T-helper 2 cell (primary cell): ENCODE data around the gene TMEM119.
"Not testable (repeated sequence)": the region's sequence is repeated elsewhere in the genome, so short reads cannot be mapped to it uniquely, and the experiment has no call there.

Source experiments
- DNase-seq, 5 experiments: peaks; one replicate each; pipeline versions ENCODE4 v3.0.0 to v3.0.0-alpha.2; 2012 to 2022

The TMEM119 gene

DNA sequence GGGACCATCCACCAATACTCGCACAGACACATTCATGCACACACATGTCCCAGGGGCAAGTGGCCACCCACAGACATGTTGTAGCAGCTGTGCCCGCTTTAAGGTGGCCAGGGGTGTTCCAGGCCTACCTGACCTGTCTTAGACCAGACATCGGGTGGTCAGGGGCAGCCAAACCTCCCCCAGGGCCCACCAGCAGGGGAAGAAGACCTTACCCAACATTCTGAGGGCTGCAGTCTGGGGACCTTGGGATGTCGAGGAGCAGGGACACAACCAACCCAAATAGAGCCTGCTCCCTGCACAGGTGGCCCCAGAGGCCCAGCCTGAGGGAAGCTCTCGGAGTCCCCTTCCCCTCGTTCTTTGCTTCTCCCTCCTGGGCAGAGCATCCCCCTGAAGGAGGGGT is 1.7 kb upstream of the TMEM119 start:
- DNase-seq, result no peak

DNA sequence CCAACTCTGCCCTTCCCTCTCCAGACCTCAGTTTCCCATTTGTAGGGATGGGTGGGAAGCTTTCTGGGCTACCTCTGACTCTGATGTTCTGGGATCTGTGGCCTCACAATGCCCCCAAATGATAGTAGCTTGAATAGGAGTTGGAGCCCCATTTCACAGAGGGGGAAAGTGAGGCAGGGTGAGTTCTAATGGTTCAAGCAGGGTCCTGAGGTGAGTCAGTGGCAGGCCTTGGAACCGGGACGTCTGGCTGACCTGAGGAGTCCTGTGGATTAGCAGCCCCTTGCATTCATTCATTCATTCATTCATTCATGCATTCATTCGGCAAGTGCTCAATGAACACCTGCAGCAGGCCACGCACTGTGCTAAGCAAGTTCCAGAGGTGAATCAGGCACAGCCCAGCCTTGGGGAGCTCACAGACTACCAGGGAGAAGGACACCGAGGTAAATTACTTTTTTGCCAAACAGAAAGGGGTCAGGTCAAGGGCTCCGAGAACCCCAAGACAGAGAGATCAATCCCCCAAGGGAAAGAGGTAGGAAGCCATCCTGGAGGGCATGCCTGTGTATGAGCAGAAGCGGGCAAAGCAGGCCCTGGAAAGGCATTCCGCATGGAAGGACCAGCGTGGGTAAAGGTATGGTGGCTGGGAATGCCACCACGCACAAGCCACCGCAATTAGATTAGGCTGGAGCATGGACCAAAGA is 818 bp upstream of the TMEM119 start:
- DNase-seq, result no peak

DNA sequence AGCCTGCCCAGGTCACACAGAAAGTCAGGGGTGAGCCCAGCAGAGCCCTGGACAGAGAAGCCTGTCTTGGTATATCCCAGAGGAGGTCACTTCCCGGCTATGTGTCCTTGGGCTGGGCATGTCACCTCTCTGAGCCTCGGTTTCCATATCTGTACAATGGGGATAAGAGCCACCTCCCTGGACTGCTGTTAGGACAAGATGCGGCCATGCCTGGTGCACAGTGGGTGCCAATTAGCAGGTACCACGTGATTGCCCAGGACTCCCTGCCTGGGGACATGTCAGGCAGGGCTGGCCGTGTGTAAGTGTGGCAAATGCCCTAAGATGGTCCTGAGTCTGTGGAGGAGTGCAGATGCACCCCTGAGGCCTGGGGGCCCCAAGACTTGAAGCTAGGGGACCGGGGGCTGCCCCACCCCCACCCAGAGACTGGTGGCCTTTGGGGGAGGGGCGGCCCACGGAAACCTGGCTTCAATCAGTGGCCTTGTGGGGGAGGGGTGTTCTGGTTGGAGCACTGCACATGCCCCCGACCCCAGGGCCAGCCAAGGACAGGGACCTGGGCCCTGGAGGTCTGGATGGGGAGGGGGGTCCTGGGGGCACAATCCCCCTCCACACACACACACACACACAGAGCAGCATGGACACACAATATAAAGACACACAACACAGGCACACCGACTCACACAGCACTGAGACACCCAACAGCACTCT is 878 bp downstream of the TMEM119 start:
- no peak for DNase-seq

DNA sequence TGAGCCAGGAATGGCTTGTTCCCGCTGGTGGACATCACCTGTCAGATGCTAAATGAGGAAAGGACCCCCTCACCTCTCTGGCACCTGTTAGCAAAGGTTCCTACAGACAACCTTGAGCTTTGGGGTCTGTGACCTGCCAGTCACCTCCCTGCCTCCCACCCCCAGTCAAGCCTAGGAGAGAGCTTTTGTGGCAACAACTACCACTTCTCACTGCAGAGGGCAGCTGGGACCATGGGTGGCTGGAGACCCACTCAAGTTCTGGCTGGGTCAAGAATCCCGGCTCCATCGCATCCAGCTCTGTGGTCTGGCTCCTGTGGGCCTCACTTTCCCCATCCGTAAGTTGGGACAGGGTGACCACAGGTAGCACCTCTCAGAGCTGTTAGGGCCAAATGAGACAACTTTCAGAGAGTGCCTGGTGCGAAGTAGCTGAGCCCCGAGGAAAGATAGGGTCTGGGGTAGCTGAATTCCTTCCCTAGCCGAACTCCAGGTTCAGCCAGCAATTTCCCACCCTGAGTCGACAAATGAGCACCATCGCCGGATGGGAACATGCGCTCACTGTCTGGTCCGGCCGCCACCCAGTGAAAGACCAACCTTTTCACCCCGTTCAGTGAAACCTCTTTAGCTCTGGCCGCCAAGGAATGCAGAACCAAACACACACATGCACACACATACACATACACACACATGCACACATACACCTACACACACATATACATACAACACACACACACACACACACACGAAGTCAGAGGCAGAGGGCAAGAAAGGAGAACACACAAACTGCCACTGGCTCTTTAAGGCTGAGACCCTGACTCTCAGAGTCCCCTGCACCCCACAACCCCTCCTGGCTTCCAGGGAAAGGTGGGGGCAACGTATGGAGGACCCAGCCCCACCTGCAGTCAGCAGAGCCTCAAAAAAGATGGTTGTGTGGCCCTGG is 1.9 kb downstream of the TMEM119 start:
- DNase-seq, result no peak

- no peak for DNase-seq
Observed at GRCh38 chr12:108594960-108595710, 2.7 kb downstream of the TMEM119 start.

- no peak for DNase-seq
Observed at GRCh38 chr12:108594323-108594903, 3.5 kb downstream of the TMEM119 start.

GRCh38 chr12:108592033-108592909 is 5.6 kb downstream of the TMEM119 start:
- no peak for DNase-seq

DNA sequence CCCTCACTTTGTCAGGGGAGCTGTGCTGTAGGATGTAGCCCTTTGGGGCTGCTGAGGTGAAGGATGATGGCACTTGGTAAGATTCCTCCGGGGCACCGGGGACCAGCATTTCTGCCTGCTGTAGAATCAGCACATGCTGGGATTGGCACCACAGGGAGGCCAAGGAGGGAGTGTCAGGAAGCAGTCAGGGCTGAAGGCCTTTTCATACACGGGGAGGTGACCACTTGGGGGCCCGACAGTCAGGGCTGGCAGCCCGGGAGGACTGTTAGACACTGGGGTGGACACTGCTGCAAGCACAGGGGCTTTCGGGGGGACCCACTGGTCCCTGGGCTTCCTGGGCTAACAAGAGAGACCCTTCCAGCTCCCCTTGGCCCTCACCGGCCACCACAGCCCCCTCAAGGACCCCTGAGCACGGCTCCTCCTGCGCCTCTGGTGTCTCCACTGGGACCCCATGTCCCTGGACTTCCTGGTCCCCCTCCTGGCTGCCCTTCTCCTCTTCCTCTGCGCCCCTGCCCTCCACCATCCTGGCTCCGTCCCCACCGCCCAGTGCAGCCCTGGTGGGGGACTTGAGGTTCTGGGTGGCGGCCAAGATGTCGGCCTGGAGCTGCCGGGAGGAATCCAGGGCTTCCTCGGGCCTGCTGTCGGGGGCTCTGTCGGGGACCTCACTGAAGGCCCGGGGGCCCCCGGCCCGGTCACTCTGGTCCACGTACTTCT is 6.5 kb downstream of the TMEM119 start:
- no peak for DNase-seq

DNA sequence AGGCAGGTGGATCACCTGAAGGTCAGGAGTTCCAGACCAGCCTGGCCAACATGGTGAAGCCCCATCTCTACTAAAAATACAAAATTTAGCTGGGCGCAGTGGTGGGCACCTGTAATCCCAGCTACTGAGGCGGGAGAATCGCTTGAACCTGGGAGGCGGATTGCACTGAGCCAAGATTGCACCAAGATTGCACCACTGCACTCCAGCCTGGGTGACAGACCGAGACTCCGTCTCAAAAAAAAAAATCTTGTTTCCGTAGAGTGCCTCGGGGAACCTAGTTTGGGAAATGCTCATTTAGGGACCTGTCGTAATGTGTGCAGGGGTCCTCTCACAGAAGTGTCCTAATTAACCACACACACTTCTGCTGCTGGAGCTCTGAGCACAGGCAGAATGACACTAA is 7.4 kb downstream of the TMEM119 start:
- not testable (repeated sequence) for DNase-seq

DNA sequence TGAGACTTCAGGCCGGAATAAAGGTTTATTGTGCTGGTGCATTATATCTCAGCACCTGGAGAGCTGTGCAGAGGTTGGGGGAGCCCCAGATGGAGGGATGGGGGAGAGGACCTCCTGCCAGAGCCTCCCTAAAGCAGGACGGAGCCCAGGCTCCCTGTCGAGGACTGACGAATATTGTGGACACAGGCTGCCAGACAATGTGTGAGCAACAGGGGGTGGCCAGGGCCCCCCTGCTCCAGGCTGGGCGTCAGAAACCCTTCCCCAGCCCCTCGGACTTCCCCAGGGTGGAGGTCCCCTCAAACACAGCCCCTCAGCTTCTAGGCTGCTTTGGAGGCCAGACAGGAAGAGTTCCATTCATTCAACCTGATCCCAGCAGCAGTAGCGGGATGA is 8.0 kb downstream of the TMEM119 start:
- no peak for DNase-seq

DNA sequence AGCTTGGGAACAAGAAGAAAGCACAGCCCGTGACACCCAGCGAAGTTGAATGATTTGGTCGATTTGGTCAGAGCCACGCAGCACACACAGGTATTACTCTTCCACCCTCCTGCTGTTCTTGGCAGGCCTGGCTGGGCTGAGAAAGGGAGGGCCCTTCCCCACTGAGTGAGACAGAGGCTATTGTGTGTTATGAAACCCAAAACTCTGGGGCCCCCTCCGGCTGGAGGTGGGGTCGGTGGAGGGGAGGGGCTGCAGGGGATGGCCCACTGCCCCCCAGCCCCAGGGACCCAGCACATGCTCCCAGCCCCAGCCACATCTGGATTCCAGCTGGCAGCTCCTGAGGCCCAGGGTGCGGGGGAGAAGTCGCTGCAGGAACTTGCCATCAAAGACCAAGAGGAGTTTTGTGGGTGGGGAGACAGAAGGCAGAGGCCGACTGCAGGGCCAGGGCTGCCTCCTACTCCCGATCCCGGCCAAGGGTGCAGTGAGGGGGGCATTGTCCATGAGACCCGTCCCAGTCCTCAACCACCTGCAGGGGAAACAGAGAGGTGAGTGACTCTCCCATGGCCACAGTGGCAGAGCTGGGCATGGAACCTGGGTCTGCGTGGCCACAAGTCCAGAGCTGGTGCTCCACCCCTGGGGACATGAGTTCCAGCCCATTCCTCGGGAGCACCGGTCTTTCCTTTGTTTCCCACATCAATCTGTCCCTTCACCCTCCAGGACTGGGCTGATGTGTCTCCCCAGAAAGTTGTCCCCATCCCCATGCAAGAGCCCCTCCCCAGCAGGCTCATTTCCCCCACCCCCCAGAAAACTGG is 8.7 kb downstream of the TMEM119 start:
- no peak for DNase-seq

DNA sequence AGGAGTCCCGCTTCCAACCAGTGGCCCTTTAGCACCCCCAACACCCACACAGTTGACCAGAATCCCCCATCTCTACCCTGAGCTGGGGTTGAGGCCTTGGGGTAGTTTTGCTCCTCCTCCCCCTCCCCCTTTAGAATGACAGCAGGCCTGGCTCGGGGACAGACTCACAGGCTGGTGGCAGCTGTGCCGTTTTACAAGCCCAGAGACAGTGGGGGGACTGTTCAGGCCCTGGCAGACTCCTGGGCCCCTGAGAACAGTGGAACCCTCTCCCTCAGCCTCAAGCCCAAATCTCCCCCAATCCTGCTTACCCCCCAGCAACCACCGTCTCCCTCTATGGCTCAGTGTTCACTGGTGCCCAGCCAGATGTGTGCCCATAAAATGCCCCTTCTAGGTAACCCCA is 10.1 kb downstream of the TMEM119 start:
- DNase-seq, result no peak

DNA sequence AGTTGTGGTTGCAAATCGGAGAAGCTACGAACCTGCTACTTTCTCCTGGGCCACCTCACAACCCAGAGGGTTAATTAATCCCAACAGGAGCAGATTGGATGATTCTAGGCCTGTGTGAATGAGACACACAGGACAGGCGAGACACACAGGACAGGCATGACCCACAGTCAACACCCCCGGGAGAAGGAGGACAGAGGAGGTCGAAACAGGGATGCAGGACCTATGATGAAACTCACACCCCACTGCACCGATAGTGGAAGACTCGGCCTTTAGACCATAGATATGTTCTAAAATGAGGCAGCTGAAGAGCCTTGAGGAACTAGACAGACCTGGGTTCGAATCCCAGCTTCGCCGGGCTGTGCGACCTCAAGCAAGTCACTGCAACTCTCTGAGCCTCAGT is 11.6 kb downstream of the TMEM119 start:
- no peak for DNase-seq

GRCh38 chr12:108585864-108586263 is 12.0 kb downstream of the TMEM119 start:
- DNase-seq, result no peak

GRCh38 chr12:108584456-108585065 is 13.3 kb downstream of the TMEM119 start:
- DNase-seq, result no peak

- DNase-seq, result no peak
Observed at GRCh38 chr12:108583991-108584390, 13.9 kb downstream of the TMEM119 start.

DNA sequence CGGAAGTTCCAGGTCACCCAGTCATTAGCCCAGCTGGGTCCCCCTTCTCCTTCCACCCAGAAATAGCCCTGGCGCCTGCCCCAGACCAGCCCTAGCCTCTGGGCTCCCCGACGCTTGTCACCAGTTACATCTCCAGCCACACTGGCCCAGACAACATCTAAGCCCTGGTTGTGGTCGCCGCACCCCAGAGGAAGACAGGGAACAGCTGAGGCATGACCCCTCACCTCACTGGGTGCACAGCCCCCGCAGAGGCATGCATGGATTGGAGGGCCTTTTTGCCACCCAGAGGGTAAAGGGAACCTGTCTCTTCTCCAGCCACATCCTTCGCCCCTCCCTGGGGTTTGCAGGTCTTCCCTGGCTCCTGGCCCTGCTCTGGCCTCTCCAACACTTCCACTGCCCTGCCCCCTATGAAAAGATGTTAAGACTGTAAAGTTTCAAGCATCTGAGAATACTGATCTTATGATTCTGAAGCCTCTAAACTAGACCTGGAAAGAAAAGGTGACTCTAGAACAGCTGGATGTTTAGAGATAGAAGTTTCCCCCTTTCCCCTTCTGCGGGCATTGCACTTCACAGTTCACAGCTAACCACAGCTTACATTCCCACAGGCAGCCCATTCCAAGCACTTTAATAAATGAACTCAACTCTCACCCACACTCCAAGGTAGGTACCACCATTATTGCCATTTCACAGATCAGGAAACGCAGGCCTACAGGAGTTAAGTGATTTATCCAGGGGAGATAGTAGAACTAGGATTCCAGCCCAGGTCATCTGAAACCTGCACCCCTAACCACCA is 14.7 kb downstream of the TMEM119 start:
- DNase-seq, result no peak

- DNase-seq, result no peak
Observed at GRCh38 chr12:108582509-108582908, 15.4 kb downstream of the TMEM119 start.
